SKM-1 treated with dmso at 0.1 percent for 144 hours (cell line): ENCODE results near the gene TCFL5.

Experiments
- DNase-seq: peaks from one replicate; lab custom pipeline; 2025; ENCODE audit not compliant: unreplicated experiment; lab: John Stamatoyannopoulos, UW

TCFL5 gene

GRCh38 chr20:62861726-62862336 is at the start of gene TCFL5:
Gene TCFL5, minus strand, starts transcription at chr20:62861822. Its CDS starts 152 bp downstream, at chr20:62861670.
- peak; percentile 87 for DNase-seq

- DNase-seq = no peak
These were observed 49.3 kb upstream of the TCFL5 start for GRCh38 chr20:62910777-62911497.

DNA sequence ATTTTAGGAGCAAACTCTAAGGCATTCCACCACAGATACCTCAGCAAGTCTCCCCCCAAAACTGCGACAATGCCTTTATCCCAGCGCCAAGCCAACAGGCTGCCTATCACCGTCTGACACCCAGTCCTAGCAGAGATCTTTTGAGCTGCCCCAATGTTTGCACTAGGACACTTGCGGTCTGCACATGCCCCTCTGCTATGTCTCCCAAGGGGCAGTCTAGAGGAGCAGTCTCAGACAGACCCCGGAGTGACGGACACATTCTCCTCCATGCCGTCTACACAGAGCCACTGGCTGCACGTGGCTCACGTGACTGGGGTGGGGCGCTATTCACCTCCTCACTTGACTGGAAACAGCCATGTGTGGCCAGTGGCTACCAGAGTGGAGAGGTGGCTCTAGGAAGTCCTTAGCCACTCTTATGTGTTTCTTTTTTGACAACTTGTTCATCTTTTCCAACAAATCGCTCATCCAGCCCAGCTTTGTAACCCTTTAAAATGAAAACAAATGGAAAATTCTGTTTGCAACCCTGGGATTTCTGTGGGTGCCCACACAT is 48.7 kb upstream of the TCFL5 start:
- DNase-seq = no peak

GRCh38 chr20:62908971-62909791 is 47.6 kb upstream of the TCFL5 start:
- DNase-seq = no peak

DNA sequence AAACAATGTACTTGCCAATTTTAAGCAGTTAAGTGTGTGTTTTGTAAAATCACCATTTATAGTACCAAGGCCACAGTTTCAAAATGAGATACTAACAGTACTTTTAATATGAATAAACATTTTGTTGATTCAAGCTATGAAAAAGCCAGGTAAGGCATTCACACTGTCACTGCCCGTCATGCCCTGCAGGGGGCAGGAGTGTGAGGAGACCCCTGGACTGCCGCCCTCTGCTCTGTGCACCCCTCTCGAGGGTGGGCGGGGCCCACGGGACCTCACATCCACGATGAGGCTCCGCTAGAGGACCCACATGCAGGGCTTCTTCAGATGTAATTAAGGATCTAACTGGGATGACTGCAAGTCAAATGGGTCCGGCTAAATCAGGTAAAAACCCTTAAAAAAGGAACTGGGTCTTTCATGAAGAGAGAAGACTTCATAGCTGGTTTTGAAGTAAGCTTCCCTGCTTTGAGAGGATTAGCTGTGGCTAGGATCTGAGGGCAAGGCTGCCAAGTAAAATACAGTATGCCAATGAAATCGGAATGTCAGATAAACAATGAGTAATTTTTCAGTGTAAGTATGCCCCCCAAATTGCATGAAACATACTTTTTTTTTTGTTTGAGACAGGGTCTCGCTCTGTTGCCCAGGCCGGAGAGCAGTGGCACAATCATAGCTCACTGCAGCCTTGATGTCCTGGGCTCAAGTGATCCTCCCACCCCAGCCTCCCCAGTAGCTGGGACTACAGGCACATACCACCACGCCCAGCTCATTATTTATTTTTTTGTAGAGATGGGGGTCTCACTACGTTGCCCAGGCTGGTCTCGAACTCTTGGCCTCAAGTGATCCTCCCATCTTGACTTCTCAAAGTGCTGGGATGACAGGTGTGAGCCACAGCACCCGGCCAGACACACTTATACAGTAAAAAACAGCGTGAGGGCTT is 46.0 kb upstream of the TCFL5 start:
- no peak for DNase-seq

GRCh38 chr20:62906647-62907375 is 45.2 kb upstream of the TCFL5 start:
- DNase-seq = no peak

DNA sequence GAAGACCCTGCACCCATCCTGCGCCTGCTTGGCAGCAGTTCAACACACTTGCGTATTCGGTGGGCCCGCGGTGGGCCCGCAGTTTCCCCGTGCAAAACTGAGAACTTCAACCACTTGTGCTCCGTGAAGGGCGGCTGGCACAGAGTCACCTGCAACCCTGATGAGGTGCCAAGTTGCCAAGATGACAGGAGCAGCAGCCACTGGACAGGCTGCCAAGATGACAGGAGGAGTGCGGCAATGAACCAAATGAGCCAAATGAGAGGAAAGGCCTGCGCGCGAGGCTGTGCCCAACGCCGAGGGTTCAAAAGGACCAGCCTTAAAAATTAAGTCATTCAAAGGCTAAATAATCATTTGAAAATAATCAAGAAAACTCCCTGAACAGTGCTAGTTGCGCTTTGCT is 44.6 kb upstream of the TCFL5 start:
- DNase-seq = no peak

DNA sequence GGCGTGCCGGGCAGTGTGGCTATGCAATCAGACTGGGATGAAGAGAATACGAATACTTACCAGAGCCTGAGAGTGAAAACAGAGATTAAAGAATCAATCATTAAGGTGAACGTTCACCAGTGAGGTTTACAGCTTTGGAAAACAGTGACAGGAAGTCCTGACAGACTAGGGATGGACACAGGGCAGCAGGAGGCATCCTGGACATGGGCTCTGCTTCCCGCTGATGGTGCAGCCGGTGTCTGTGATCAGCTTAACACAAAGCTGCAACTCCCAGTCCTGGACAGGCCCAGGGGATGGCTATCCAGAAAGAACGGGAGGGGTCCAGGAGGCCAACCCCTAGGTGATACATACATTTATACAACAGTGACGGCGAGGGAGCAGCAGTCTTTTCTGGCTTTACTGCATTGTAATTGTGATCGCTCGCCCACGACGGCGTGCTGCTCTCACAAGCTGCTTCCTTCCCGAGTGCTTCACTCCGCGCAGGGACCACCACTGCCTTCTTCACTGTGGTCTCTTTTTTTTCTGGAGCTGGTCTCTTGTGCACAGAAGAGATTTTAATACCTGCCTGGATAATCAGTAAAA is 44.0 kb upstream of the TCFL5 start:
- no peak for DNase-seq

- DNase-seq = no peak
These were observed 41.4 kb upstream of the TCFL5 start for GRCh38 chr20:62902926-62903615.

- DNase-seq = no peak
These were observed 40.3 kb upstream of the TCFL5 start for GRCh38 chr20:62901891-62902290.

- DNase-seq = no peak
These were observed 39.3 kb upstream of the TCFL5 start for GRCh38 chr20:62900692-62901584.

DNA sequence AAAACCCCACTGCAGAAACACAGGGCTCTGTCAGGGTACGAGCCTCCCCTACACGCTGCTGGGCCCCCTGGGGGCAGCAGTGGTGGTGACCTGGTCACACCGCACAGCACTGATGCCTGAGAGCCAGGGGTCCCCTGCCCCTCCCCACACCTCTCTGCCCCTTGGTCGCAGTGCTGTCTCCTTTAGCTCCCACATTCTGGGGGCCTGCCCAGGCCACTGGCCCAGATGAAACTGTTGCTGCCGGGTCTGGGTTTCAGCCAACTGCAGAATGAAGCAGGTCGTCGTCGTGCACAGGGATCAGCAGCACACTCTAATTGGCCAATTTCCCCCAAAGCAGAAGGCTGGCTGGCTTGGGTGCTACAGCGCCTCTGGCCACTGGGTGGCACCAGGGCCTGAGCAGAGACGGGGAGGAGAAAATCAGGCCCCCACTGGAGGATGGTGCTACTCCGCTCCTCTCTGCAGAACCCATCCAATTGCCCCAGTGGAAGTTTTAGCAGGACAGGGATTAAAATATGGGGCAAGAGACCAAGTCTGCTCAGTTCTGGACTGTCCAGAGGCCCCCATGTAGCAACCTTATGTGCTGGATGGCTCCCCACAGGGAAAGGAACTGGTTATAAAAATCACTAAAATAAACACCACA is 38.5 kb upstream of the TCFL5 start:
- DNase-seq = peak; percentile 72

- no peak for DNase-seq
These were observed 38.0 kb upstream of the TCFL5 start for GRCh38 chr20:62899633-62900051.

DNA sequence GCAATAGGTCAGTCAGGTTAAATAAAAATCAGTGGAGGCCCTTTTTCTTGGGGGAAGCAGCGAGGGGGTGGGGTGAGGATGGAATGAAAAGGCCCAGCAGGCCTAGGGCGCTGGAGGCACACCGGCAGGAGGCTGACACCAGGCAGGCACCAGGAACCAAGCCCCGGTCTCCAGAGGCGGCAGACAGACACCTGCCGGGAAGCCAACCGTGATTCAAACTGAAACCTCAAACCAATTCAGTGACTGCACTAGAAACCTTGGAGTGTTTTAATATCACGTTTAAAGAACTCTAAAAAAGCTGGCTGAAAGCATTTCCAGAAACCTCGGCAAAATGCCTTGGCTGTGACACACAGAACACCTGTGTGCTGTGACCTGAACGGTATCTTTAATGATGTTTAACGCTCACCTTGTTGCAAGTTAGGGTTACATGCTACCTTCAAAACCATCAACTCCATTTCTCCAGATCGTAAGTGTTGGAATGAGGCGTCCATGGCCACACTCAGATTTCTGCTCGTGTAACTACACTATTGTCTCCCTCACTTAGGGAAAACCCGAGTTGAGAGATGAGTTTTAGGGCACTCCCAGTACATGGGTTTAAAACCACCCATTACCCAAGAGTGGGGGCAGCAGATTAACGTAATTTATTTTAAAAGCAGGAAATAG is 37.5 kb upstream of the TCFL5 start:
- DNase-seq = no peak

GRCh38 chr20:62898093-62898964 is 36.7 kb upstream of the TCFL5 start:
- DNase-seq = no peak

- DNase-seq = no peak
These were observed 36.0 kb upstream of the TCFL5 start for GRCh38 chr20:62897666-62898065.
